Ovary (tissue), 3 donors: Measurements from ENCODE around the gene ZBTB18.

Experiments used
- CTCF ChIP-seq, 3 donors: fragments of 450-650 bp in 2 of 3; fragments of 200-600 bp in 1 of 3; IDR thresholded peaks; one replicate each; pipeline versions ENCODE4 v1.5.1 to v1.8.0; 2016 to 2022; ENCODE audit warnings: antibody characterized with exemption in 3 of 3, mild to moderate bottlenecking in 1 of 3
- EP300 ChIP-seq: sonication (generic); formaldehyde crosslinking; IDR thresholded peaks from one replicate; pipeline ENCODE4 v1.6.1; 2017; ENCODE audit warnings: antibody characterized with exemption
- POLR2A ChIP-seq: fragments of 450-650 bp; IDR thresholded peaks from one replicate; pipeline ENCODE4 v1.6.1; 2017; ENCODE audit warnings: antibody characterized with exemption, mild to moderate bottlenecking, moderate library complexity
- donor health status: DM: no; HTN: no; CAD: no.

GRCh38 chr1:244106176-244106575, 55.1 kb downstream of the ZBTB18 start:
- no peak for TF ChIP-seq CTCF (IDR thresholded peaks at IDR 0.05)
- TF ChIP-seq POLR2A: no peak
- TF ChIP-seq EP300: no peak
